ENCODE results near the gene FGF11. TPM values are rescaled to one million over a fixed set of nuclear protein-coding genes. Genes with fewer than 3 reads are reported as not detected.
A peak's percentile ranks its signal among the peaks of the same experiment; 100 is the strongest.

Gene FGF11
- total and polyA plus RNA-seq, 2 of the 13 experiments (the other 11 are each of a cell fraction or from before 2014, with no cell fraction given), result 0.20 to 7.6 TPM

DNA sequence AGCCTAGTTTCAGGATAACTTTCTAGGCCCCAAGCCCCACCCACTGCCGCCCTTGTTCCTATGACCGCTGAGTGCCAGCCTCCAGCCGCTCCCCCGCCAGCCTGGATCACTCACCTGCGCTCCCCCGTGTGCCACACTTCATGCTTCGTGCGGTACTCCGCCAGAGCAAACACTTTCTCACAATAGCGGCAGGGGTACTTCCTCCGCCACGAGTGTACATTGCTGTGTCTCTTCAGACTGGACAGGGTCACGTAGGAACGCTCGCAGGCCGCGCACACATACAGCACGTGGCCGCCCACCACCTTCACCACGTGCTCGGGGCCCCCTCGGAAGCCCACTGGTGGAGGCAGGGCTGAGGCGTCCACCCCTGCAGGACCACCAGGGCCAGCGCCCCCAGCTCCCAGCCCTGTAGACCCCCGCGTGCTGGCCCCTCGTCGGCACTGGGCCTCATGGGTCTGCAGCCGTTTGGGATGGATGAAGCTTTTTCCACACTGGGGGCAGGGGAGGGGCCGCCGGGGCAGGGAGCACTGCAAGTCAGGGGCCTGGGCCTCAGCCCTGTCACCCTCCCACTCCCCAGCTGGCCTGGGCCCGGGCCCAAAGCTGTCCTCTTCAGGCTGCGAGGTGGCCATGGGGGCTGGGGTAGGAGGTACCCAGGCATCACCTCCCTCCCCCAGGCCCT, 26.4 kb downstream of the FGF11 start:
- DNase-seq (ENCODE audit: low spot score) (no peak), ATAC-seq (no peak), FAIRE-seq (no peak)
- Histone ChIP-seq H3K79me2 (ENCODE audit: insufficient read depth, low read length) (peaks cover 3% of the 10 kb centered on the region), H2AFZ (ENCODE audit: low read length) (no peak overlapping the region), H3K4me1 (ENCODE audit: insufficient read depth, low read length) (peaks cover 24% of the 10 kb centered on the region), H3K9ac (ENCODE audit: insufficient read depth, low read depth, low read length) (no peak overlapping the region), H3K4me3 (replicated peaks in 1 of 3; ENCODE audit: insufficient read depth in 1 of 3, low read depth in 2 of 3, low read length in 3 of 3) (no peak overlapping the region), H3K4me2 (ENCODE audit: low read depth, low read length) (no peak overlapping the region), H3K9me3 (ENCODE audit: low read length) (no peaks in the 10 kb centered on the region), H4K20me1 (ENCODE audit: insufficient read depth, low read length) (peaks cover 8% of the 10 kb centered on the region; the same call in 1 of the 2 replicates), H3K27ac (ENCODE audit: extremely low read length, insufficient read depth, low read length) (no peak overlapping the region), H3K27me3 (ENCODE audit: control insufficient read depth in 1 of 2, insufficient read depth in 2 of 2, low read length in 2 of 2) (no peaks in the 10 kb centered on the region), H3K36me3 (replicated peaks in 1 of 2; ENCODE audit: control insufficient read depth in 1 of 2, insufficient read depth in 2 of 2, low read length in 2 of 2) (peaks cover 0 to 2% of the 10 kb centered on the region in 2 experiments; a peak in 3 of 5 replicates)
- intact Hi-C loops (cut with micrococcal nuclease; ENCODE audit: unreplicated experiment) (no loop called here), in situ Hi-C loops (cut with HindIII; ENCODE audit: extremely low pct_ligation_motif_present, low pct_unique_long_range_greater_than_20kb) (no loop called here)
- BruUV-seq (replicated peaks), result no TSS peak
- ChIA-PET CTCF (ENCODE audit: low intra/inter-chr PET ratio, low total read pairs) (no interaction called here), POLR2A (no interaction called here)
- TF ChIP-seq JARID2 (CRISPR knock-in tag; IDR thresholded peaks at IDR 0.05; ENCODE audit: insufficient replicate concordance) (no peak), AGO2 (optimal IDR thresholded peaks at IDR 0.05; ENCODE audit: low read depth, low read length) (peak; percentile 50)
- WGBS (ENCODE audit: low lambda C conversion rate), result 98% methylated on average over 20 of the region's 33 CpGs

GRCh38 chr17:7466318-7466638, 27.0 kb downstream of the FGF11 start:
- no peaks in the 10 kb centered on the region for H3K27me3 ChIP-seq (ENCODE audit: control insufficient read depth in 1 of 2, insufficient read depth in 2 of 2, low read length in 2 of 2)
- no peak overlapping the region for H2AFZ ChIP-seq (ENCODE audit: low read length)
- WGBS (ENCODE audit: low lambda C conversion rate), result 98% methylated on average over 9 of the region's 9 CpGs
- in situ Hi-C loops (cut with HindIII; ENCODE audit: extremely low pct_ligation_motif_present, low pct_unique_long_range_greater_than_20kb) (no loop called here), intact Hi-C loops (cut with micrococcal nuclease; ENCODE audit: unreplicated experiment) (no loop called here)
- DNase-seq (ENCODE audit: low spot score) (no peak), FAIRE-seq (no peak), ATAC-seq (no peak)
- no peaks in the 10 kb centered on the region for H3K9me3 ChIP-seq (ENCODE audit: low read length)
- H3K9ac ChIP-seq (ENCODE audit: insufficient read depth, low read depth, low read length), result no peak overlapping the region
- H3K79me2 ChIP-seq (ENCODE audit: insufficient read depth, low read length), result peaks cover 7% of the 10 kb centered on the region
- BruUV-seq (replicated peaks), result no TSS peak
- ChIA-PET CTCF (ENCODE audit: low intra/inter-chr PET ratio, low total read pairs) (no interaction called here), POLR2A (interaction anchor here (1.4 kb wide), 1 partner anchor 21 kb away, joined by 4 read pairs; no protein-coding TSS in a partner anchor)
- peaks cover 0 to 2% of the 10 kb centered on the region in 2 experiments; a peak in 3 of 5 replicates for H3K36me3 ChIP-seq (replicated peaks in 1 of 2; ENCODE audit: control insufficient read depth in 1 of 2, insufficient read depth in 2 of 2, low read length in 2 of 2)
- peaks cover 8% of the 10 kb centered on the region; the same call in 1 of the 2 replicates for H4K20me1 ChIP-seq (ENCODE audit: insufficient read depth, low read length)
- H3K4me3 ChIP-seq (replicated peaks in 1 of 3; ENCODE audit: insufficient read depth in 1 of 3, low read depth in 2 of 3, low read length in 3 of 3), result no peak overlapping the region
- H3K4me2 ChIP-seq (ENCODE audit: low read depth, low read length), result no peak overlapping the region
- peaks cover 26% of the 10 kb centered on the region for H3K4me1 ChIP-seq (ENCODE audit: insufficient read depth, low read length)
- H3K27ac ChIP-seq (ENCODE audit: extremely low read length, insufficient read depth, low read length), result no peak overlapping the region
- TF ChIP-seq ZFYVE20 (CRISPR knock-in tag; IDR thresholded peaks at IDR 0.05; ENCODE audit: borderline replicate concordance, low read depth) (no peak), UBTF (CRISPR knock-in tag; IDR thresholded peaks at IDR 0.05) (no peak), ZNF367 (CRISPR knock-in tag; IDR thresholded peaks at IDR 0.05; ENCODE audit: borderline replicate concordance) (no peak), ATF3 (CRISPR knock-in tag; IDR thresholded peaks at IDR 0.05) (no peak), ZFY (CRISPR knock-in tag; IDR thresholded peaks at IDR 0.05) (no peak), ZNF75D (CRISPR knock-in tag; IDR thresholded peaks at IDR 0.05; ENCODE audit: borderline replicate concordance) (no peak), HOXA5 (CRISPR knock-in tag; IDR thresholded peaks at IDR 0.05) (no peak), NR1H2 (CRISPR knock-in tag; IDR thresholded peaks at IDR 0.05; ENCODE audit: borderline replicate concordance, low read depth) (no peak), SKI (IDR thresholded peaks at IDR 0.05; ENCODE audit: partially characterized antibody) (no peak), HBP1 (CRISPR knock-in tag; IDR thresholded peaks at IDR 0.05; ENCODE audit: low read depth) (no peak), IRF2 (CRISPR knock-in tag; IDR thresholded peaks at IDR 0.05) (no peak)

Measured in HepG2 (cell line).